GM21390 (cell line): ENCODE measurements around the gene NUDT14.

Source experiments
- ATAC-seq: cut with Tn5 transposase; IDR thresholded peaks from one replicate; pipeline ENCODE4 v1.9.1; 2021; ENCODE audit not compliant: unreplicated experiment

Gene NUDT14

DNA sequence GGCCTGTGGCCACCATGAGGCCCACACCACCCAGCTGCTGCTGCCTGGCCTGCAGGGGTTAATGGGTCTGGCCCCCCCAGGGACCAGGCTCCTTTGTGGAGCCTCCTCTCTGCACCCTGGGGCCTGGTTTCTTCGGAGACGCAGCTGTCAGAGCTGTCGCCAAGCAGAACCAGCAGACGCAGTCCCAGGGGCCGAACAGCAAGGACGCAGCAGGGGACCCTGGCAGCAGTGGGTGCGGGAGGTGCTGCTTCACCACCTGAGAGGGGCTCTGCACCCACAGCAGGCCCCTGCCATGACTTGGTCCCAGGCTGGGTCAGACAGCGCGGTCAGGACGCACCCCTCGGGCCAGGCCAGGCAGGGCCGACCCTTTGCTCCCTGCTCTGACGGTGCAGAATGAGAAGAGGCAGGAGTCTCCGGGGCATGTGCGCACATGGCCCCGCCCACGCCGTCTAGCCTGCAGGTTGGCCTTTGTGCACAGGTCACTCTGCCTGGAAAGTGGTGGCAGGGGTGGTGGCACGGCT lies 43.0 kb downstream of the NUDT14 start:
- no peak for ATAC-seq

DNA sequence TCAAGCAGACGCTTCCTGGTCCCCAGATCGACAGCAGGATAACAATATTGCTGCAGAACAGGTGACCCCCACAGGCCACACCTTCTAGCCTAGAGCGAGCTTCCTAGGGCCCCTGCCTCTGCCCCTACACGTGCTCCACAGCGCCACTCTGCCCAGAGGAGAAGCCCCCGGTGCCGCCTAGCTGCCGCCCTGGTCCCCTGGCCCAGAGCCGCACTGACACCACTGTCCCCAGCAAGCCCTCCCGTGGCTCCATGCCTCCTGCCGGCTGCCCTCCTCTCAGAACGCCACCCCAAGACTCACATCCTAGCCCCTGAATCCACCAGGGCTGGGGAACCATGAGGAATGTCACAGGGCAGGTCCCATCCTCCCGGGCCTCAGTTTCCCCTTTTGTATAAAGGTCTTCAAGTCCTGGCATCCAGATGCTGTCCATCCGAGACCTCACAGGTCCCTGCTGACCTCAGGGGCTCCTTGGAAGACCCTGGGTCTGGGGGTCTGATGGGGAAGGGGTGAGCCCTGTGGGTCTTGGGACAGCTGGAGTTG lies 43.6 kb downstream of the NUDT14 start:
- no peak for ATAC-seq

DNA sequence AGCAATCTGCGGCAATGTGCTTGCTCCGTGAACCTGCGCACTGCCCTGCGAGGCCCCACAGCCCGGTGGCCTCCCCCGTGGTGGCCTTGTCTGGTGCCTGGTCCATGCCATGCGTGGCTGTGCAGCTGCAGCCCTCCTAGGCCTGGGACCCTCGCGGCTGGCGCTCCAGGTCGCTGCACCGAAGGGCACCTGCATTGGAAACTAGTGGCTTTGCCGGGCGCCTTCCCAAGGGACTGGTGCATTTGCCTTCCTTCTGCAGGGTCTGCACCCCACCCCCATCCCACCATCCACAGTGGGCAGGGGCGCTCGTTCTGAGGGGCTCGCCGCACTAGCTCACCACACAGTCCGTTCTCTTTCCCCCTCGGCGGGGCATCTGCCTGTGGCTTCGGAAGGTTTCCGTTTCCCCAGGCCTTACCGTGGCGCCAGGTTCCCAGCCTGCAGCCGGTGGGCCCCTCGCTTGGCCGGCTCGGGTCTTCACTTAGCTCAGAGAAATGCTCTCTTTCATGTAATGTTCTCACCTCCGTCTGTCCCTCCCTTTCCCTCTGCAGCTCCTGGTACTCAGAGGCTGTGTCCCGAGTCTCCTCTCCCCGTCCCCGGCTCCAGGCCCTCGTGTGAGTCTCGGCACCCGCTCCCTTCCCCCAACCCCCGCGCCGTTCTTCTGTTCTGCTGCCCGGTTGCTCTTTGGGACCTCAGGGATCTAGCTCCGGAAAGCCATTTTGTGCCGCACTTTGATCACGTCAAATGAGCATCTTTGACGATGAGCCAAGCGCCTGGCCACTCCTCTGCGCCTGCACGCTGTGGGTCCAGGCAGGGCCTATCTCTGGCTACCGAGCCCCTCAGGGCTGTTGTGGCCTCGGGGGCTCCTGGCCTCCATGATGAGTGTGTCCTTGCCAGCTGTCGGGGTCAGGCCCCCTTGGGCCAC lies 44.5 kb downstream of the NUDT14 start:
- ATAC-seq: no peak

DNA sequence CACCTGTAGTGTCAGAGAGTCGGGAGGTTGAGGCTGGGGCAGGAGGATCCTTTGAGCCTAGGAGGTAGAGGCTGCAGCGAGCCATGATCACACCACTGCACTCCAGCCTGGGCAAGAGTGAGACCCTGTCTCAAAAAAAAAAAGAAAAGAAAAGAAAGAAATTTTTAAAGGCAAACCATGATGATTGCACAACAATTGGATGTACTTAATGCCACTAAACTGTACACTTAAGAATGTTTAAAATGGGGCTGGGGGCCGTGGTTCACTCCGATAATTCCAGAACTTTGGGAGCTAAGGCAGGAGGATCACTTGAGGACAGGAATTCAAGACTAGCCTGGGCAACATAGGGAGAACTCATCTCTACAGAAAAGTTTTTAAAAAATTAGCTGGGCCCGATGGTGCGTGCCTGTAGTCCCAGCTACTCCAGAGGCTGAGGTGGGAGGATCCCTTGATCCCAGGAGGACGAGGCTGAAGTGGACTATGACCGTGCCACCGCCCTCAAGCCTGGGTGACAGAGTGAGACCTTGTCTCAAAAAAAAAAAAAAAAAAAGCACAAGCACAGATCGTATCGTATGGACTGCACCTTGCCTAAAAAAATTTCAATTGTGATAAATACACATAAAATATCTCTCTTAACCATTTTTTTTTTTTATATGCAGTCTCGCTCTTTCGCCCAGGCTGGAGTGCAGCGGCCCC lies 45.3 kb downstream of the NUDT14 start:
- ATAC-seq: no peak

DNA sequence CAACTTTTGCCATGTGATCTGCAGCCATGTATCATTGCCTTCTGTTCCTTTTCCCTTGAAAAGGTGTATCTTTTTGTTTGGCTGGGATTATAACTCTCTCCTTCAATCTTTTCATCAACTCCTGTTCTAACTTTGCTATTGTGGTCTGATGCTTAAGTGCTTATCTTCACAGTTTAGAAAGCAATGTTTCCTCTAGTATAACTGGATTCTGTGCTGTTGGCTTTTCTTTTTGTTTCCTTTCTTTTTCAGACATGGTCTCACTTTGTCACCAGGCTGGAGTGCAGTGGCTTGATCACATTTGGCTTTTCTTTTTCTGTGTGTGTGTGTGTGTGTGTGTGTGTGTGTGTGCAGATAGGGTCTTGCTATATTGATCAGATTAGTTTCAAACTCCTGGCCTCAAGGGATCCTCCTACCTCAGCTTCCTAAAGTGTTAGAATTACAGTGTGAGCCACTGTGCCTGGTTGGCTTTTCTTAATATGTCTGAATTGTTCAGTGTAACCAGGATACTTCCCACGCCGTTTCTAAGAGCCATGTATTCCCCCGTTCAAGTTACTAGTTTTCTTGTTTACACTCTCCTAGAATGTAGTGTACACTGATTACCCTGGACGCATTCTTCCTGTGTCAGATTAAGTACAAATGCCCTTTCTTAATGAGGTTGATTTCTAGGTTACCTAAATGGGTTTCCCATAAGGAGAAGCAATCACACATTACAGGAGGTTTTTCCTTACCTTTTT lies 48.0 kb downstream of the NUDT14 start:
- no peak for ATAC-seq

DNA sequence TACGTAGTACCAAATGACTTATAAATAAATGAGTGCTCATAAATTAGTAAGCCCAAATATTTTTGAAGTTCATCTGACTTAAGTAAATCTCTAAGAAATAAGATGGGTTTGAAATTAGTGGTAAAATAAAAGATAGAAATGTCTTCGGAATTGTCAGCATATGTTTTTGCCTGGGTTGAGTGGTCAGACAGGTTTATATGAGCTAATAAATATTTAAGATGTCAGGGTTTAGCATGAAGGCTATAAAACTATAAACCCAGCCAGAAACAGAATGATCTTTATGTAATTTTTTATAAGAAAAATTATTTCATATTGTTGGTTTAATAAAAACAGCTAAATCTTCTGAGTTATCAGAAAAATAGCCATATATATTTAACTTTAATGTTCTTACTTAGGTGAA lies 49.9 kb downstream of the NUDT14 start:
- no peak for ATAC-seq

DNA sequence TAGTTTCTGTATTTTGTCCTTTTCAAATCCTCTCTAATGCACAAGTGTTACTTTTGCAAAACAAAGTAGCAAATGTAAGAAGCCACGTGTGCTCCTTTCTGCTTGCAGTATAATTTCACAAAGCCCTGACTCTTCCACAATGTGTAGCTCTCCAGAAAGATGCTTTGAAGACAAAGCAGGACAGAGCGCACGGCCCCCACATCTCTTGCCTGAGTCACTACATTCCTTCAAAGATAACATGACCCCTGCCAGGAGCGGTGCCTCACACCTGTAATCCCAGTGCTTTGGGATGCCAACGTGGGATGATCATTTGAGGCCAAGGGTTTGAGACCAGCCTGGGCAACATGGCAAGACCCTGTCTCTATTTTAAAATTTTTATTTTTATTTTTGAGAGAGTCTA lies 53.1 kb downstream of the NUDT14 start:
- ATAC-seq: no peak

DNA sequence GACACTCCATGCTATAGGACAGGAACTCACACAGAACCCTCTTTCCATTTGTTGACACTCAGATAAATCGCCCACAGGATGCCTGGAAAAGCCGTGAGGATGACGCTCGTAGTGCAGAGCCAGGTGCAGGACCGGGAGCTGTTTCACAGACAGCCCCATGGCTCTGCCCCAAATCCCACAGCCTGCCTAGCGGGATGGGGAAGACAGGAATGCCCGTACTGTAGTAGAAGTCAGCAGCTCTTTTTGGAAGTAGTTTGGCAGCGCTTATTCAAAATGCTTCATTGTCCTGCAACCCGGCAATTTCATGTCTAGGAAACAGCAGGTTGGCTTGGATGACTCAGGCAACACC lies 54.2 kb downstream of the NUDT14 start:
- no peak for ATAC-seq

DNA sequence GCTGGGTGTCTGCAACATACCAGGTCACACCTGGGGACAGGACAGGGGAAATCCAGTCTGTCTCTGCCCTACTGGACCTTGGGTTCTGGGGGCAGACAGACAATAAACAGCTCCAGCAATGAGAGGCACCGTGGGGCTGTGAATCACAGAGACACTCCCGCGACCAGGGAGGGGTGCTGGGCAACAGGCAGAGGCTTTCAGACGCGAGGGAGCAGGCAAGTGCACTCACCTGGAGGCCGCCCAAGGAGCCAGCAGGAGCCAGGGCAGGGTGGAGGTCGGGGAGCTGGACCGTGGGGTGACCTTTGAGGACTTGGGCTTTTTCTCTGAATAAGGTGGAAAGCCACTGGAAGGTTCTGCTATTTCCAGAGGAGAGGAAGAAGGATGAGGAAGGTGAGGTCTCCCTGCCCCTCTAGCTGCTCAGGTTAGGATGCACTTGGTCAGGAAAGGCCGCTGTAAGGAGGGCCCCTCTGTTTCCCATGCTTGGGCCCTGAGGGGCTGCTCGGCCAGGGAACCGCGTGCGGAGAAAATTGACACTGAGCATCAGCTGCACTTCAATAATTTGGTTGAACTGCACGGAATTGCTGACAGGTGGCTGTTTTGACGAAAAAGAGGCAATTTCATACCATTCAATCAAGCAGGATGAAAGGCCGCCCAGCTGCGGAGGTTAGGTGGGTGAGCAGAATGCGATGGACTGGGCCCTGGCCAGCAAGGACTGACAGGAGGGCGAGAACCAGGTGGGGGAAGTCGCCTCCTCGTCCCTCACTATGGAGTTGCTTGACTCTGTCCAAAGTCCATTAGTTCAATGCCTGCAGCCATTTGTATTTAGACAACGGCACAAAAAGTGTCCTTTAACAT lies 54.8 kb downstream of the NUDT14 start:
- ATAC-seq: no peak

DNA sequence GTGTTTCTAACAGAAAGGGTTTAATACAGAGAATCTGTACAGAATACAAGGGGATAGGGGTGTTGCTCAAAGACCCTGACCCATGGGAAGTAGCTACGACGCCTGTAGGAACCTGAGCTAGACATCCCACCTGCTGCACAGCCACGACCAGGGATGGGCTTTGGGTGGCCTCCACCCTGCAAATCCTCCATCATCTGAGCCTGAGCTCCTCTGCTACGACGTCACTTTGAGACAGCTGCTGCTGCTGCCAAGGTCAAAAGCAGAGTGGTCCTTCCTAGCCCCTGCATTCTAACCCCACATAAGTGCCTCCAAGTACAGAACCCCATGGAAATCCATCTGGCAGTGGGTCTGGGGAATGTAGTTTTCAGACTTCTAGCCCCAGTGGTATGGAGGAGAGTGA lies 56.3 kb downstream of the NUDT14 start:
- no peak for ATAC-seq

DNA sequence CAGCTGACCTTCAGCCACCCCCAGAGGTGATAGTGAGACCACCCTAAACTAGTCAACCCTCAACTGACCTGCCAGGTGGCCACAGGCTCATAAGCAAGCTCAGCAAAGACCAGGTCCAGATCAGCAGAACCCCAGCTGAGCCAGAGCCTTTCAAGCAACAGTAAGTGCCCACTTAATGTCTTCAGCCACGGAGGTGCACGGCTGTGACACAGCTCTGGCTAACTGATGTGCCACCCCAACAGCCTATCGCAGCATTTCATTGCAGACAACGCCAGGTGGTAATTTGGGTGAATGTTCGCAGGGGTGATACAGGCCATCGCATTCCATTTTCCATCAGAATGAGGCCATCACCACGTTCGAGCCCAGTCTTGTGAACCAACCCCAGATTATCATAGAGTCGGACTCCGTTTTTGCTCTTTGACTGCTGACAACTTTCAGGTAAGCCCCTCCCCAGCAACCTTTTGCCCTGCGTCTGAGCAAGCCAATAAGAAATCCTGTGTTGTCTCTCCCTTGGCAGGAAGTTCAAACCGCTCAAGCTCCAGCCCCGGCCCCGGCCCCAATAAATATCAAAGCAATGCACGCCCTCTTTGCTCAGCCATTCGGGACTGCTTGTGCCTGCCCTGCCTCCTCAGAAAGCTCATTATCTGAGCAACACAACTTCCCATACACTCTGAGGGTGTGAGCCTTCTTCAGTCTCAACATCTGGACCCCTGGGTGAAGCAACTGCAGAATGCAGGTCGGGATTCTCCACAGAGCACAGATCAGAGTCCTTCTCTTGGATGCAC lies 56.9 kb downstream of the NUDT14 start:
- ATAC-seq: no peak

DNA sequence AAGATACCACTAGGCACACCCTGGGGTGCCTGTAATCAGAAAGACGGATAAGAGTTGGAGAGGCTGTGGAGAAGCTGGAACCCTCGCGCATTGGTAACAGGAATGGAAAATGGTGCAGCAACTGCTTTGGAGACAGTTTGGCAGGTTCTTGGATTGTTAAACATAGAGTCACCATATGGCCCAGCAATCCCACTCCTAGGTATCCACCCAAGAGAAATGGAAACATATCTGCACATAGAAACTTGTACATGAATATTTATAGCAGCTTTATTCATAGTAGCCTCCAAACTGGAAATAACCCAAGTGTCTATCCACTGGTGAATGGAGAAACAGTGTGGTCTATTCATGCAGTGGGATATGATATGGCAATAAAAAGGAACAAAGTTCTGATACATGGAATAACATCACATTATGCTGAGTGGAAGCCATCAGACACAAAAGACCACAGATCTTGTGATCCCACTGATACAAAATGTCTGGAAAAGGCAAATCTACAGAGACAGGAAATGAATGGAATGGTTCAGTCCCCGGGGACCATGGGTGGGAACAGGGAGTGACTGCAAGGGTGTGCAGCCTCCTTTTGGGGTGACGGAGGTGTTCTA lies 57.9 kb downstream of the NUDT14 start:
- ATAC-seq: no peak
